Kidney capillary endothelial cell (primary cell): Measurements from ENCODE around the gene KRIT1.

Source experiments
- DNase-seq: peaks from one replicate; pipeline ENCODE4 v3.0.0-alpha.2; 2018; ENCODE audit warnings: low spot score

Gene KRIT1

DNA sequence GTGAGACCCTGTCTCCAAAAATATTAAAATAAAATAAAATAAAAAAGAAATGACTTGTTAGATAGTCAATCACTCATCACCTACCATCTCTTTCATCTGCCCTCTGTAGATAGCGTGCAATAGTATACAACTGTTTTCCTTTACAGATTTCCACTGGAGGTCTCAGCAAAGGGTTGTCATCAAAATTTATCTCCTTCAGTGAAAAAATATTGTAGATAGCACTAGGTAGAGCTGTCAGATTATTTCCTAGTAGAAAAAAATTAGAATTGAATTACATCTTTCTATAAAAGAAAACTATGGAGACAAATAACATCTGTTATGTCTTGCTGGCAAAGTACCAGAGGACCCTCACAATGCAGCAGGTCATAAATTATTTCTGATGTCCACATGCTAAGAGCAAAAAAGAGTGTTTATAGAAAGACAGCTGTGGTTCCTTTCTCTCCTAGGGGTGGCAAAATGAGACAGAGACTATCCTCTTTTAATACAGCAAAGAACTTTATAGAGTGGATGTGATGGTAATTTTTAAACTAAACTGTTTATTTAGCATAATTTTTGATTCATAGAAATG lies 95.2 kb downstream of the KRIT1 start:
- DNase-seq = no peak

- no peak for DNase-seq
Observed at GRCh38 chr7:92149736-92150239, 95.9 kb downstream of the KRIT1 start.
